LNCaP clone FGC (cell line): Measurements from ENCODE around the gene CLMP.

Experiments
- DNase-seq: peaks from one replicate; pipeline ENCODE4 v3.0.0-alpha.2; 2011; ENCODE audit warnings: low read depth
- H3K4me3 ChIP-seq: 2 replicates; pipeline ENCODE4 v1.5.1; 2011; ENCODE audit warnings: mild to moderate bottlenecking, low read depth, low read length, control low read depth
- TF ChIP-seq, protein P1 (sequence below): IDR thresholded peaks from 2 replicates; pipeline ENCODE4 v1.5.1; 2012; ENCODE audit warnings: mild to moderate bottlenecking; ENCODE audit not compliant: control insufficient read depth, insufficient read depth; ENCODE audit errors: extremely low read depth

The CLMP gene

GRCh38 chr11:123047947-123048293 lies 147.1 kb downstream of the CLMP start:
- H3K4me3 ChIP-seq: no peak overlapping the region
- no peak for DNase-seq
- TF ChIP-seq, protein P1, sequence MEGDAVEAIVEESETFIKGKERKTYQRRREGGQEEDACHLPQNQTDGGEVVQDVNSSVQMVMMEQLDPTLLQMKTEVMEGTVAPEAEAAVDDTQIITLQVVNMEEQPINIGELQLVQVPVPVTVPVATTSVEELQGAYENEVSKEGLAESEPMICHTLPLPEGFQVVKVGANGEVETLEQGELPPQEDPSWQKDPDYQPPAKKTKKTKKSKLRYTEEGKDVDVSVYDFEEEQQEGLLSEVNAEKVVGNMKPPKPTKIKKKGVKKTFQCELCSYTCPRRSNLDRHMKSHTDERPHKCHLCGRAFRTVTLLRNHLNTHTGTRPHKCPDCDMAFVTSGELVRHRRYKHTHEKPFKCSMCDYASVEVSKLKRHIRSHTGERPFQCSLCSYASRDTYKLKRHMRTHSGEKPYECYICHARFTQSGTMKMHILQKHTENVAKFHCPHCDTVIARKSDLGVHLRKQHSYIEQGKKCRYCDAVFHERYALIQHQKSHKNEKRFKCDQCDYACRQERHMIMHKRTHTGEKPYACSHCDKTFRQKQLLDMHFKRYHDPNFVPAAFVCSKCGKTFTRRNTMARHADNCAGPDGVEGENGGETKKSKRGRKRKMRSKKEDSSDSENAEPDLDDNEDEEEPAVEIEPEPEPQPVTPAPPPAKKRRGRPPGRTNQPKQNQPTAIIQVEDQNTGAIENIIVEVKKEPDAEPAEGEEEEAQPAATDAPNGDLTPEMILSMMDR: no peak

- TF ChIP-seq, protein P1: no peak
- H3K4me3 ChIP-seq: no peak overlapping the region
- DNase-seq: no peak
Measured at GRCh38 chr11:123047266-123047946, 147.6 kb downstream of the CLMP start.

GRCh38 chr11:123046473-123047259 lies 148.4 kb downstream of the CLMP start:
- TF ChIP-seq, protein P1: no peak
- no peak overlapping the region for H3K4me3 ChIP-seq
- DNase-seq: no peak

GRCh38 chr11:123045101-123045500 lies 149.9 kb downstream of the CLMP start:
- no peak for DNase-seq
- no peak overlapping the region for H3K4me3 ChIP-seq
- TF ChIP-seq, protein P1: no peak

DNA sequence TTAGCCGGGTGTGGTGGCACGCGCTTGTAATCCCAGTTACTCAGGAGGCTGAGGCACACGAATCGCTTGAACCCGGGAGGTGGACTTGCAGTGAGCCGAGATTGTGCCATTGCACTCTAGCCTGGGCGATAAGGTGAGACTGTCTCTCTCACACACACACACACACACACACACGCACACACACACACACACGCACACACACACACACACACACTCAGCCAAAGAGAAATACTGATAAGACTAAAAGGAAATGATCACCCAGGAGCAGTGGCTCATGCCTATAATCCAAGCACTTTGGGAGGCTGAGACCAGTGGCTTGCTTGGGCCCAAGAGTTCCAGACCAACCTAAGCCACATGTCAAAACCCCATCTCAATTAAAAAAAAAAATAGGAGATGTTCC lies 153.9 kb downstream of the CLMP start:
- no peak for DNase-seq
- H3K4me3 ChIP-seq: no peak overlapping the region
- TF ChIP-seq, protein P1: no peak

DNA sequence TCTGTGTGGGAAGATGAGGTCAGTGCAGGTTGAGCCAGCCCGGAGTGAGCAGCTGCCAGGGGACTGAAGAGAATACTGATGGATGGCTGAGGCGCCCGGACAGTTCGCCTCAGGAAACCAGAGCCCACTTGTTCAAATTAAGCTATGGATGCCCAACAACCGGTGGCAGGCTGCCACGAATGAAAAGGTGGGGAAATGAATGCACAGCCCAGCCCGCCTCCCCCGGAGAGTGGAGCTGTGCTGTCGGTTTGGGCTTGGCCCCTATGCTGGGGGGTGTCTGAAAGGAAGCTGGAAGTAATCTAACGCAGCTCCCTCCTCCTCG lies 155.0 kb downstream of the CLMP start:
- DNase-seq: no peak
- no peak overlapping the region for H3K4me3 ChIP-seq
- TF ChIP-seq, protein P1: no peak
